Measurements from ENCODE around the gene CD79A. TPM values are rescaled to one million over a fixed set of nuclear protein-coding genes. Genes with fewer than 3 reads are reported as not detected.

CD79A gene
- polyA plus RNA-seq: under 1 TPM; 0.31 to 0.57 TPM

DNA sequence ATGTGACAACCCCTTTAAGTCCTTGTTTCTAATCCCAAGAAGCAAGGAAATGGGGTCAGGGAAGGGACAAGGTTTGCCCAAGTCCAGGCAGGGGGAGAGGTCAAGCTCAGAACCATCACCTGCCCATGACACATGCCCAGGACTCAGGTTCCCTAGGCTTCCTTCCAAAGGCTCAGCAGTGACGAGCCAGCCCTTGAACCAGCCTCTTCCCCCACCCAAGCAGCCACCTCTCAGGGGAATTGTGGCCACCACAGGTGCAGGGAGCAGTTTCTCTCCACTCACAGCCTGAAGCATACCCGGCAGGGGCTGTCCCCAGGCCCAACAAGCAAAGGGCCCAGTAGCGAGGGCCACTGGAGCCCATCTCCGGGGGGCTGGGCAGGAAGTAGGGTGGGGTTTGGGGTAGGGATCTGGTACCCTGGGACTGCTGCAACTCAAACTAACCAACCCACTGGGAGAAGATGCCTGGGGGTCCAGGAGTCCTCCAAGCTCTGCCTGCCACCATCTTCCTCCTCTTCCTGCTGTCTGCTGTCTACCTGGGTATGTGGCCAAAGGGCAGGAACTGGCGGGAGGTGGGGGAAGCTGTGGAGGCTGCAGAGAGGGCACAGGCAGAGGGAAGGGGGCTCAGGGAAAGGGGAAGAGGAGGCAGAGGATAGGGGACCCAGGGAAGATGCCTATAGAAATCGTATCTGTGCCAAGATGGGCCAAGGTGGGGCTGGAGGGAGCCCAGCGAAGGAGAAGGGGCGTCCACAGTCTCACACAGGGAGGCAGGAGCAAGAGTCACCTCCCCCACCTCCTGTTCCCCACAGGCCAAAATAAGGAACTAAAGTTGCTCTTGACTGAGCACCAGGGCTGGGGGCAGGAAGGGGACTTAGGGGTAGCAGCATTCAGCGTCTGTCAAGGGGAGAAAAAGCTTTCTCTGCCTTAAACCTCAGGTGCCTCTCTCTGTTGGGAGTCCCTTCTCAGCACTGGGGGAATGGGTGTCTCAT, at the start of gene CD79A:
Gene CD79A (plus strand): TSS at position 433 of the 986 bp plus-strand sequence. CDS start 26 bp downstream, at position 459.
- WGBS, 2 donors: 64 to 66% methylated on average over 9 of the region's 9 CpGs
- Histone ChIP-seq H3K4me1 (ENCODE audit: control insufficient read depth in 2 of 2, insufficient read depth in 2 of 2, low read length in 1 of 2) (peaks cover 0 to 2% of the 10 kb centered on the region in 2 donors), H3K9me3 (ENCODE audit: control insufficient read depth in 2 of 2, insufficient read depth in 1 of 2, low read depth in 1 of 2, low read length in 1 of 2) (no peaks in the 10 kb centered on the region), H3K27ac (ENCODE audit: low read depth in 2 of 2, low read length in 1 of 2) (peak within 1 kb of the TSS in 1 of 2 donors; percentile 24), H3K36me3 (ENCODE audit: control insufficient read depth in 2 of 2, insufficient read depth in 2 of 2, low read length in 1 of 2) (no peaks in the 10 kb centered on the region), H3K4me3 (ENCODE audit: low read depth in 1 of 2, low read length in 2 of 2) (no peak within 1 kb of the TSS), H3K27me3 (ENCODE audit: control insufficient read depth in 1 of 2, insufficient read depth in 2 of 2, low read length in 2 of 2) (no peaks in the 10 kb centered on the region)

DNA sequence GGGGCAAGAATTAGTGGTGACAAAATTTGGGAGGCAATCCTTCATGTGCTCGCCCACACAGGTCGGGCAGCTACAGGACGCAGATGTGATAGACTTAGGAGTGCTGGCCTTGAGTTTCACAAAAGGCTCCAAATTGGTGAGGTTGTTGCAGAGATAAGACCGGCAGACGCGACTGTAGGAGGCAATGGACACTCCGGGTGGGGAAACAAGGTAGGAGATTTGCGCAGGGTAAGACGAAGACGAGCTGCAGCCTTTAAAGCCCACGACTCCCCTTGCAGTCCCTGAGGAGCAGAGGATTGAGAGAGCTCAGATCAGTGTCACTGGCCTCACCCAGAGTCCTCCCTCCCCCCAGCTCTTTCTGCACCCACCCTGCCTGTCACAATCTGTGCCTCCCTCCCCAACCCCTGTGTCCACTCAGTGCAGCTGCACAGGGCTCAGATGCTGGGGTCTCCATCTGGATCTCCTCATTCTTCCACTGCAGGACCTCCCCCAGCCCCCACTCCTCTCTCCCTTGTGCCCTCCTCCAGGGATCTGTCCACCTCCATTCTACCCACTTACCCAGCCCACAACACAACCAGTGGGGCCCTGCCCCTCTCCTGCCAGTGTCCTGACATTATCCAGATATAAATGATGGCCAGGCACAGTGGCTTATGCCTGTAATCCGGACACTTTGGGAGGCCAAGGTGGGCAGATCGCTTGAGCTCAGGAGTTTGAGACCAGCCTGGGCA, 38.9 kb upstream of the CD79A start:
- Histone ChIP-seq H3K36me3 (ENCODE audit: control insufficient read depth in 2 of 2, insufficient read depth in 2 of 2, low read length in 1 of 2) (no peaks in the 10 kb centered on the region), H3K27me3 (ENCODE audit: control insufficient read depth in 1 of 2, insufficient read depth in 2 of 2, low read length in 2 of 2) (peaks cover 0 to 5% of the 10 kb centered on the region in 2 donors), H3K27ac (ENCODE audit: low read depth in 2 of 2, low read length in 1 of 2) (no peak overlapping the region), H3K4me1 (ENCODE audit: control insufficient read depth in 2 of 2, insufficient read depth in 2 of 2, low read length in 1 of 2) (no peaks in the 10 kb centered on the region), H3K4me3 (ENCODE audit: low read depth in 1 of 2, low read length in 2 of 2) (no peak overlapping the region), H3K9me3 (ENCODE audit: control insufficient read depth in 2 of 2, insufficient read depth in 1 of 2, low read depth in 1 of 2, low read length in 1 of 2) (no peaks in the 10 kb centered on the region)
- WGBS, 2 donors: 57 to 63% methylated on average over 13 of the region's 13 CpGs

- no peak overlapping the region for H3K4me3 ChIP-seq (ENCODE audit: low read depth in 1 of 2, low read length in 2 of 2)
- H3K27ac ChIP-seq (ENCODE audit: low read depth in 2 of 2, low read length in 1 of 2): no peak overlapping the region
- H3K4me1 ChIP-seq (ENCODE audit: control insufficient read depth in 2 of 2, insufficient read depth in 2 of 2, low read length in 1 of 2): no peaks in the 10 kb centered on the region
- no peaks in the 10 kb centered on the region for H3K9me3 ChIP-seq (ENCODE audit: control insufficient read depth in 2 of 2, insufficient read depth in 1 of 2, low read depth in 1 of 2, low read length in 1 of 2)
- 57 to 58% methylated on average over 2 of the region's 2 CpGs for WGBS, 2 donors
- H3K27me3 ChIP-seq (ENCODE audit: control insufficient read depth in 1 of 2, insufficient read depth in 2 of 2, low read length in 2 of 2): peaks cover 0 to 5% of the 10 kb centered on the region in 2 donors
- no peaks in the 10 kb centered on the region for H3K36me3 ChIP-seq (ENCODE audit: control insufficient read depth in 2 of 2, insufficient read depth in 2 of 2, low read length in 1 of 2)
These were observed 37.9 kb upstream of the CD79A start for GRCh38 chr19:41839211-41839610.

- H3K27ac ChIP-seq (ENCODE audit: low read depth in 2 of 2, low read length in 1 of 2): no peak overlapping the region
- no peak overlapping the region for H3K4me3 ChIP-seq (ENCODE audit: low read depth in 1 of 2, low read length in 2 of 2)
- H3K36me3 ChIP-seq (ENCODE audit: control insufficient read depth in 2 of 2, insufficient read depth in 2 of 2, low read length in 1 of 2): no peaks in the 10 kb centered on the region
- peaks cover 0 to 6% of the 10 kb centered on the region in 2 donors for H3K9me3 ChIP-seq (ENCODE audit: control insufficient read depth in 2 of 2, insufficient read depth in 1 of 2, low read depth in 1 of 2, low read length in 1 of 2)
- H3K4me1 ChIP-seq (ENCODE audit: control insufficient read depth in 2 of 2, insufficient read depth in 2 of 2, low read length in 1 of 2): no peaks in the 10 kb centered on the region
- 52 to 58% methylated on average over 7 of the region's 7 CpGs for WGBS, 2 donors
- H3K27me3 ChIP-seq (ENCODE audit: control insufficient read depth in 1 of 2, insufficient read depth in 2 of 2, low read length in 2 of 2): peaks cover 0 to 5% of the 10 kb centered on the region in 2 donors
These were observed 33.7 kb upstream of the CD79A start for GRCh38 chr19:41843371-41843770.

GRCh38 chr19:41844601-41845000, 32.5 kb upstream of the CD79A start, which contains the start of gene LYPD4:
TSS of gene LYPD4 (minus strand) at chr19:41844683. CDS start at chr19:41839285, 5,398 bp downstream.
- Histone ChIP-seq H3K9me3 (ENCODE audit: control insufficient read depth in 2 of 2, insufficient read depth in 1 of 2, low read depth in 1 of 2, low read length in 1 of 2) (peaks cover 0 to 6% of the 10 kb centered on the region in 2 donors), H3K4me3 (ENCODE audit: low read depth in 1 of 2, low read length in 2 of 2) (no peak within 1 kb of the TSS), H3K36me3 (ENCODE audit: control insufficient read depth in 2 of 2, insufficient read depth in 2 of 2, low read length in 1 of 2) (no peaks in the 10 kb centered on the region), H3K4me1 (ENCODE audit: control insufficient read depth in 2 of 2, insufficient read depth in 2 of 2, low read length in 1 of 2) (no peaks in the 10 kb centered on the region), H3K27ac (ENCODE audit: low read depth in 2 of 2, low read length in 1 of 2) (no peak within 1 kb of the TSS), H3K27me3 (ENCODE audit: control insufficient read depth in 1 of 2, insufficient read depth in 2 of 2, low read length in 2 of 2) (no peaks in the 10 kb centered on the region)
- 79 to 83% methylated on average over 30 of the region's 30 CpGs for WGBS, 2 donors

DNA sequence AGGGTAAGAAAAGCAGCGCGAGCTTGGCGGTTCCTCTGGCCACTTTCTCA, 32.3 kb upstream of the CD79A start, which contains the start of gene DMRTC2:
Gene DMRTC2 (plus strand): TSS at position 42 of the 50 bp plus-strand sequence. CDS start 2,387 bp downstream, outside the sequence.
- H3K4me3 ChIP-seq (ENCODE audit: low read depth in 1 of 2, low read length in 2 of 2): no peak within 1 kb of the TSS
- WGBS, 2 donors: 90 to 95% methylated on average over 3 of the region's 3 CpGs
- no peaks in the 10 kb centered on the region for H3K36me3 ChIP-seq (ENCODE audit: control insufficient read depth in 2 of 2, insufficient read depth in 2 of 2, low read length in 1 of 2)

GRCh38 chr19:41845051-41845590, 32.0 kb upstream of the CD79A start:
- Histone ChIP-seq H3K4me3 (ENCODE audit: low read depth in 1 of 2, low read length in 2 of 2) (no peak overlapping the region), H3K4me1 (ENCODE audit: control insufficient read depth in 2 of 2, insufficient read depth in 2 of 2, low read length in 1 of 2) (no peaks in the 10 kb centered on the region), H3K36me3 (ENCODE audit: control insufficient read depth in 2 of 2, insufficient read depth in 2 of 2, low read length in 1 of 2) (no peaks in the 10 kb centered on the region), H3K27ac (ENCODE audit: low read depth in 2 of 2, low read length in 1 of 2) (no peak overlapping the region), H3K27me3 (ENCODE audit: control insufficient read depth in 1 of 2, insufficient read depth in 2 of 2, low read length in 2 of 2) (no peaks in the 10 kb centered on the region), H3K9me3 (ENCODE audit: control insufficient read depth in 2 of 2, insufficient read depth in 1 of 2, low read depth in 1 of 2, low read length in 1 of 2) (peaks cover 0 to 6% of the 10 kb centered on the region in 2 donors)
- WGBS, 2 donors: 88 to 92% methylated on average over 23 of the region's 23 CpGs

More for the DNA sequence above, 32.3 kb upstream of the CD79A start, which contains the start of gene DMRTC2:
- no peaks in the 10 kb centered on the region for H3K27me3 ChIP-seq (ENCODE audit: control insufficient read depth in 1 of 2, insufficient read depth in 2 of 2, low read length in 2 of 2)
- no peak within 1 kb of the TSS for H3K27ac ChIP-seq (ENCODE audit: low read depth in 2 of 2, low read length in 1 of 2)
- H3K9me3 ChIP-seq (ENCODE audit: control insufficient read depth in 2 of 2, insufficient read depth in 1 of 2, low read depth in 1 of 2, low read length in 1 of 2): peaks cover 0 to 6% of the 10 kb centered on the region in 2 donors
- H3K4me1 ChIP-seq (ENCODE audit: control insufficient read depth in 2 of 2, insufficient read depth in 2 of 2, low read length in 1 of 2): no peaks in the 10 kb centered on the region

- Histone ChIP-seq H3K27ac (ENCODE audit: low read depth in 2 of 2, low read length in 1 of 2) (no peak overlapping the region), H3K27me3 (ENCODE audit: control insufficient read depth in 1 of 2, insufficient read depth in 2 of 2, low read length in 2 of 2) (no peaks in the 10 kb centered on the region), H3K9me3 (ENCODE audit: control insufficient read depth in 2 of 2, insufficient read depth in 1 of 2, low read depth in 1 of 2, low read length in 1 of 2) (peaks cover 0 to 6% of the 10 kb centered on the region in 2 donors), H3K36me3 (ENCODE audit: control insufficient read depth in 2 of 2, insufficient read depth in 2 of 2, low read length in 1 of 2) (no peaks in the 10 kb centered on the region), H3K4me3 (ENCODE audit: low read depth in 1 of 2, low read length in 2 of 2) (no peak overlapping the region), H3K4me1 (ENCODE audit: control insufficient read depth in 2 of 2, insufficient read depth in 2 of 2, low read length in 1 of 2) (no peaks in the 10 kb centered on the region)
- 86 to 89% methylated on average over 19 of the region's 19 CpGs for WGBS, 2 donors
These were observed 29.6 kb upstream of the CD79A start for GRCh38 chr19:41847351-41848105.

DNA sequence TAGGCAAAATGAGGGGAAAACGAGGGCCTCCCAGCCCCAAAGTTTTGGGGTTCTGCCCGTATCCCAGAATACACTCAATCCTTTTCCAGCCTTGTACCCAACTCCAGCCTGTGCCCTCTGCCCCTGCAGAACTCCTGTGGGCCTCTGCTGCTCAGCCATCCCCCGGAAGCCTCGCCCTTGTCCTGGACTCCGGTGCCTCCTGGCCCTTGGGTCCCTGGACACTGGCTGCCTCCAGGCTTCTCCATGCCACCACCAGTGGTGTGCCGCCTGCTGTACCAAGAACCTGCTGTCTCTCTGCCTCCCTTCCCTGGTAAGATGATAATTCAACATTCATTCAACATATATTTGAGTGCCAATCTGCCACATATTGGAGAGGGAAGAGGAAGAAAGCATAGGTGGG, 28.4 kb upstream of the CD79A start:
- H3K27ac ChIP-seq (ENCODE audit: low read depth in 2 of 2, low read length in 1 of 2): no peak overlapping the region
- H3K36me3 ChIP-seq (ENCODE audit: control insufficient read depth in 2 of 2, insufficient read depth in 2 of 2, low read length in 1 of 2): no peaks in the 10 kb centered on the region
- H3K9me3 ChIP-seq (ENCODE audit: control insufficient read depth in 2 of 2, insufficient read depth in 1 of 2, low read depth in 1 of 2, low read length in 1 of 2): peaks cover 0 to 6% of the 10 kb centered on the region in 2 donors
- 80 to 87% methylated on average over 6 of the region's 6 CpGs for WGBS, 2 donors
- H3K4me3 ChIP-seq (ENCODE audit: low read depth in 1 of 2, low read length in 2 of 2): no peak overlapping the region
- no peaks in the 10 kb centered on the region for H3K27me3 ChIP-seq (ENCODE audit: control insufficient read depth in 1 of 2, insufficient read depth in 2 of 2, low read length in 2 of 2)
- no peaks in the 10 kb centered on the region for H3K4me1 ChIP-seq (ENCODE audit: control insufficient read depth in 2 of 2, insufficient read depth in 2 of 2, low read length in 1 of 2)
